Adrenal gland (tissue), 5 donors: ENCODE measurements around the gene SLPI.

Source experiments
- CTCF ChIP-seq, 6 experiments: fragments of 450-650 bp in 4 of 6; fragments of 200-600 bp in 2 of 6; sonication (generic) in 1 of 6; IDR thresholded peaks; 1 replicate in 5 of 6; 2 replicates in 1 of 6; pipeline versions ENCODE4 v1.5.1 to v1.8.0; 2016 to 2021; ENCODE audit warnings: antibody characterized with exemption in 6 of 6, mild to moderate bottlenecking in 2 of 6, moderate library complexity in 1 of 6
- POLR2A ChIP-seq, 2 donors: fragments of 450-650 bp; IDR thresholded peaks; one replicate each; pipeline ENCODE4 v1.6.1; 2017; ENCODE audit warnings: antibody characterized with exemption in 2 of 2, mild to moderate bottlenecking in 2 of 2, moderate library complexity in 1 of 2
- donor health status: DM: no; HTN: no; CAD: no.

- no peak for TF ChIP-seq CTCF (IDR thresholded peaks at IDR 0.05)
- TF ChIP-seq POLR2A (IDR thresholded peaks at IDR 0.05) = no peak
These were observed 16.2 kb downstream of the SLPI start for GRCh38 chr20:45238139-45238538.
